Type B pancreatic cell (in vitro differentiated cells): ENCODE measurements around the gene DNTT. TPM values are rescaled to one million over a fixed set of nuclear protein-coding genes. Genes with fewer than 3 reads are reported as not detected.

Experiments used
- DNase-seq: peaks from one replicate; pipeline ENCODE4 v3.0.0; 2021; ENCODE audit warnings: mixed read lengths; ENCODE audit not compliant: unreplicated experiment; ENCODE audit errors: extremely low spot score
- H3K27ac Mint-ChIP-seq: 2 replicates; pipeline ENCODE4 v1.8.0; 2021; ENCODE audit warnings: mild to moderate bottlenecking, mixed read lengths
- H3K27me3 Mint-ChIP-seq: 2 replicates; pipeline ENCODE4 v1.8.0; 2021; ENCODE audit warnings: mixed read lengths
- H3K36me3 Mint-ChIP-seq: 2 replicates; pipeline ENCODE4 v1.8.0; 2021; ENCODE audit warnings: mixed read lengths
- H3K4me1 Mint-ChIP-seq: one replicate; pipeline ENCODE4 v1.8.0; 2021; ENCODE audit warnings: mixed read lengths; ENCODE audit not compliant: unreplicated experiment
- H3K4me3 Mint-ChIP-seq: 2 replicates; pipeline ENCODE4 v1.8.0; 2021; ENCODE audit warnings: mild to moderate bottlenecking, mixed read lengths
- H3K9me3 Mint-ChIP-seq: 2 replicates; pipeline ENCODE4 v1.8.0; 2021; ENCODE audit warnings: mixed read lengths
- CTCF ChIP-seq: fragments of 200-600 bp; sonication (generic); conservative IDR thresholded peaks from 2 replicates; pipeline ENCODE4 v1.5.0; 2021; ENCODE audit warnings: antibody characterized with exemption, mild to moderate bottlenecking
- total RNA-seq: library from RNA; stranded (reverse); gene quantifications from 2 replicates; pipeline ENCODE4 v1.2.1, GENCODE V29; 2021; ENCODE audit warnings: low replicate concordance

DNTT gene
- total RNA-seq, 1 donor from 2014 or later: not detected

GRCh38 chr10:96338279-96338925, 34.2 kb downstream of the DNTT start:
- Mint-ChIP-seq H3K27ac (no peak overlapping the region), H3K27me3 (peaks cover 12% of the 10 kb centered on the region), H3K4me1 (no peaks in the 10 kb centered on the region), H3K4me3 (no peak overlapping the region), H3K36me3 (no peaks in the 10 kb centered on the region), H3K9me3 (no peaks in the 10 kb centered on the region)
- DNase-seq: no peak
- no peak for TF ChIP-seq CTCF

GRCh38 chr10:96339383-96339782, 35.1 kb downstream of the DNTT start:
- Mint-ChIP-seq H3K27ac (no peak overlapping the region), H3K4me3 (no peak overlapping the region), H3K27me3 (peaks cover 8% of the 10 kb centered on the region), H3K4me1 (no peaks in the 10 kb centered on the region), H3K9me3 (no peaks in the 10 kb centered on the region), H3K36me3 (no peaks in the 10 kb centered on the region)
- no peak for TF ChIP-seq CTCF
- no peak for DNase-seq

DNA sequence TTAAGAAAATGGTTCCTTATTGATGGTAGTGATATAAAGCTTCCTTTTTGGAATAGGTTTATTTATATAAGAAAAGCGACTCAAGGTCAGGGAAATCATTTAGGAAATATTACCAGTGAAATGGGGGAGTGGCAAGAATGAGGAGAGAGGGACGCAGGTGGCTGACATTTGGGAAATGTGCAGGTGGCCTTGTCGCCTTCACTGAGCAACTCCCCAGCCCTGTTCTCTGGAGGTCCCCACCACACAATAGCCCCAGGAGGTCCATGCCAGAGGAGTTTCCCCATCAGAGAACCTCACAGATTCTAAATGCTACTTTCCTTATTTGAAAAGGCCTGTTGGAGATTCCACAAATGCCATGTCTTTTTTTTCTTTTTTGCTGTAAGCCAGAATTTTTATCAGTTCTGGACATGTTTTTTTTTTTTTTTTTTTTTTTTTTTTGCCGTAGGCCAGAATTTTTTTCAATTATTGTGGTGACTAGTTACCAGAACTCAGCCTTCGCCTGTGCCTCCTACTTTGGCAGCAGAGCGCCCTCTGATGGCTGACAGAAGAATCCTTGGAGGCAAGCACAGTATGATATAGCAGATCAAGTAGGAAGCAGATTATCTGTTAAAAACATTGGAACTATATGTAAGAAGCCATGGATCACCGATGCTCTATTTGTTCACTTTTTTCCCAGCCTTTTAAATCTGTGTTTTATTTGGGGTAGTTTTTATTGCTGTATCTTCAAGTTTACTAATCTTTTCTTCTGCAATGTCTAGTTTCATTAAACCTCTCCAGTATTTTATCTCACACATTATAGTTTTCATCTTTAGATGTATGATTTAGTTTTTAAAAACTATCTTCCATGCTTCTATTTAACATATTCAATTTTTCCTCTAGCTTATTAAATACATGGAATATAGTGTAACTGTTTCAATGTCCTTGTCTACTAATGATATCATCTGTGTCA, 36.0 kb downstream of the DNTT start:
- TF ChIP-seq CTCF: peak; percentile 87
- no peaks in the 10 kb centered on the region for H3K9me3 Mint-ChIP-seq
- no peak overlapping the region for H3K27ac Mint-ChIP-seq
- H3K4me3 Mint-ChIP-seq: no peak overlapping the region
- H3K36me3 Mint-ChIP-seq: no peaks in the 10 kb centered on the region
- peaks cover 11% of the 10 kb centered on the region for H3K27me3 Mint-ChIP-seq
- H3K4me1 Mint-ChIP-seq: no peaks in the 10 kb centered on the region
- no peak for DNase-seq

- no peak for DNase-seq
- peaks cover 14% of the 10 kb centered on the region for H3K27me3 Mint-ChIP-seq
- H3K36me3 Mint-ChIP-seq: no peaks in the 10 kb centered on the region
- peaks cover 11% of the 10 kb centered on the region for H3K9me3 Mint-ChIP-seq
- TF ChIP-seq CTCF: no peak
- H3K4me1 Mint-ChIP-seq: no peaks in the 10 kb centered on the region
- no peak overlapping the region for H3K4me3 Mint-ChIP-seq
- no peak overlapping the region for H3K27ac Mint-ChIP-seq
Measured at GRCh38 chr10:96341219-96342182, 37.3 kb downstream of the DNTT start.

GRCh38 chr10:96342402-96342801, 38.2 kb downstream of the DNTT start:
- no peaks in the 10 kb centered on the region for H3K4me1 Mint-ChIP-seq
- DNase-seq: no peak
- H3K27ac Mint-ChIP-seq: no peak overlapping the region
- no peak overlapping the region for H3K4me3 Mint-ChIP-seq
- TF ChIP-seq CTCF: no peak
- peaks cover 11% of the 10 kb centered on the region for H3K9me3 Mint-ChIP-seq
- H3K27me3 Mint-ChIP-seq: peaks cover 14% of the 10 kb centered on the region
- H3K36me3 Mint-ChIP-seq: no peaks in the 10 kb centered on the region
